A172 (cell line): ENCODE data around the gene TRPV5. TPM values are rescaled to one million over a fixed set of nuclear protein-coding genes. Genes with fewer than 3 reads are reported as not detected.

Source experiments
- DNase-seq: peaks from one replicate; pipeline ENCODE4 v3.0.0-alpha.2; 2015; ENCODE audit warnings: low spot score
- total RNA-seq: library from RNA; depleted of rRNA; stranded (reverse); fragments of >200 nt; shearing (Covaris generic); gene quantifications from 2 replicates; pipeline ENCODE4 v1.2.3, GENCODE V29; 2014

The TRPV5 gene
- total RNA-seq, 1 experiment from 2014 or later, result 0.22 TPM

DNA sequence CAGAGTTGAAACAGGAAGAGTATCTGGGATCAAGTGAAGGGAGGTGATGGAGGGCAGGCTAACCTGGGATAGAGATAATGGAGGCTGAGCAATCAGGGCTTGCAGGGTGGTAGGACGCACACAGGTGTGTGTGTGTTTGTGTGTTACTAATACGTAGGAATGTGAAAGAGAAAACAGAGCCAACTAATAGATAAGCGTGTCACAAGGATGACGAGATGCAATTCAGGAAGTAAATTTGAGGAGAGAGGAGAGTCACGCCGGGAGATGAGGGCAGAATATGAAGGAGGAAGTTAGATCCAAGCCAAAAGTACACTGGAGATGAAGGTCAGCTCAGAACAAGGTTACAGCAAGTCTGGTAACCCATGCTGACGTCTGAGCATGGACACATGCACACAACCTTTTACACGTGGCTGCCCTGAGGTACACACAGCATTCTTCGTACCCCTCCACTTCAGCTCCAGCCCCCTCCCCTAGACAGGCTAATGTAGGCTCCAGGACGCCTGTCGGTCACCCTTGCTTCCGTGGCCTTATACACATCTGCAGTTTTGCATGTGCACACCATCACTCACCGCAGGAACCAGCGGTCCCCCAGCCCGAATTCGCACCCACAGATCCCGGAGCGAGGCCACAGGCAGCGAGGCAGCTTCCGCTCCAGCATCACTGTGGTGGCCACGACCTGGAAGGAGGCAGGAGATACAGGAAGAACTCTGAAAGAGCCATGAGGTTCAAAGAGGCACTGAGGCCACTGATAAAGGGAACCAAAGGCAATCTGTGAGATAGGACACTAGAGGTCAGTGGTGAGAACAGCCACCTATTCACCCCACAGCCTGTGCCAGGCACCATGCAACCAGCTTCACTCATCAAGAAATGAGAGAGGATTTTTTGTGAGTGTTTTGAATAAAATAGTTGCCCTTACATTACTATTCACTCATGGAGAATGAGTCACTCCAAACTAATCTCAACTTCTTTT is 24.3 kb downstream of the TRPV5 start:
- DNase-seq, result peak; percentile 42

GRCh38 chr7:142908290-142908689 is 25.3 kb downstream of the TRPV5 start:
- no peak for DNase-seq

GRCh38 chr7:142906643-142907042 is 26.9 kb downstream of the TRPV5 start:
- no peak for DNase-seq

DNA sequence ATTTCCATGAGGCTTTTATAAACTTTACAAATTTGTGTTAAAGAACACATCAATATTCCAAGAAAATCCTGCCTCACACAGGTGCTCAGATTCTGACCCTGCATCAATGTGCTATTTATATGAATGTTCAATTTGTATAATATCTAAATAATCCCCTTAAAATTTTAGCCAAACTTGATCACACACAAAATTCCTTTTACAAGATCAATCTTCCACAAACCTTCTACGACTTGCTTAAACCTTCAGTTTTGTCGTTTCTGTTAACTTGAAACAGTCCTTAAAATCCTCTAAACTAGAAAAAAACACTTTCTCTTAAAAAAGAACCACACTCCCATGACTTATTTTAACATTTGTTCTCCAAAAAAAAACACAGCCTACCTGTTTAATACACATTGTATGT is 27.8 kb downstream of the TRPV5 start:
- no peak for DNase-seq

GRCh38 chr7:142904128-142904527 is 29.4 kb downstream of the TRPV5 start:
- DNase-seq, result no peak

GRCh38 chr7:142901426-142902259 is 31.9 kb downstream of the TRPV5 start:
- DNase-seq, result no peak

- no peak for DNase-seq
These were observed 33.9 kb downstream of the TRPV5 start for GRCh38 chr7:142899661-142900060.

DNA sequence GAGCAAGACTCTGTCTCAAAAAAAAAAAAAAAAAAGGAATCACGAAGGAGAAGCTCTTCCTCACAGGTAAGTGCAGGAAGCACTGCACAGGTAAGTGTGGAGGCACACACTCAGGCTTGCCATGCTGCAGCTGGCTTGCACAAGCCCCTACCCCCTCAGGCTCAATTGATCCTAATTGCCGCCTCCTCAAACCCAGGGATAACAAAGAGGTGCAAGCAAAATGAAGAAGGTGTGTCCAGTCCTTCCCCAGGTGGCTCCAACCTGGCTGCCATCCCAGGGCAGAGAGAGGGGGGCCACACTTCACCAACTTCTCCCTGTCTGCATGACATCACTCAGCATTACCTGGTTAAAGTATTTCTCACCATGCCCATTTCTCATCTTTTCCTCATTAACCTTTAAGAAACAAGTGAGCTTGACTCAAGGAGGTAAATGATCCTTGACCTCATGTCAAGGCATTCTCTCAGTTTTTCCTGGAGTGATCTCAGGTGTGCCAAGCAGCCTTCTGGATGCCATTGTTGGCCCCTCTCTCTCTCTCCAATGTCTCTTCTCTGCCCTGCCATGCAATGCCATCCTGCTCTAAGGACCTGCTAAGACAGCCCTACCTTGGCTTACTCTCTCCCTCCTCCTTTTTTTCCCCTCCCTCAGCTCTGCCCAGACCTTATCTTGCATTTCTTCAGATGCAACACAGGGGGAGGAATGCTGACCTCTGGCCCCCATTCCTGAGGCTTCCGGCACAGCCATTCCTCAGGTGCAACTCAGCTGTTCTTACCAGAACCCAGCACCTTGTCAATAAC is 35.0 kb downstream of the TRPV5 start:
- DNase-seq, result no peak

- no peak for DNase-seq
These were observed 35.9 kb downstream of the TRPV5 start for GRCh38 chr7:142897691-142898090.

GRCh38 chr7:142896741-142897379 is 36.7 kb downstream of the TRPV5 start:
- no peak for DNase-seq

- DNase-seq, result no peak
These were observed 37.4 kb downstream of the TRPV5 start for GRCh38 chr7:142896151-142896550.

GRCh38 chr7:142894985-142895593 is 38.5 kb downstream of the TRPV5 start:
- no peak for DNase-seq

GRCh38 chr7:142894112-142894984 is 39.2 kb downstream of the TRPV5 start:
- no peak for DNase-seq

GRCh38 chr7:142892951-142893350 is 40.6 kb downstream of the TRPV5 start:
- no peak for DNase-seq

GRCh38 chr7:142891490-142892082 is 42.0 kb downstream of the TRPV5 start:
- no peak for DNase-seq

GRCh38 chr7:142890874-142891485 is 42.6 kb downstream of the TRPV5 start:
- no peak for DNase-seq

GRCh38 chr7:142889816-142890215 is 43.7 kb downstream of the TRPV5 start:
- DNase-seq, result no peak

DNA sequence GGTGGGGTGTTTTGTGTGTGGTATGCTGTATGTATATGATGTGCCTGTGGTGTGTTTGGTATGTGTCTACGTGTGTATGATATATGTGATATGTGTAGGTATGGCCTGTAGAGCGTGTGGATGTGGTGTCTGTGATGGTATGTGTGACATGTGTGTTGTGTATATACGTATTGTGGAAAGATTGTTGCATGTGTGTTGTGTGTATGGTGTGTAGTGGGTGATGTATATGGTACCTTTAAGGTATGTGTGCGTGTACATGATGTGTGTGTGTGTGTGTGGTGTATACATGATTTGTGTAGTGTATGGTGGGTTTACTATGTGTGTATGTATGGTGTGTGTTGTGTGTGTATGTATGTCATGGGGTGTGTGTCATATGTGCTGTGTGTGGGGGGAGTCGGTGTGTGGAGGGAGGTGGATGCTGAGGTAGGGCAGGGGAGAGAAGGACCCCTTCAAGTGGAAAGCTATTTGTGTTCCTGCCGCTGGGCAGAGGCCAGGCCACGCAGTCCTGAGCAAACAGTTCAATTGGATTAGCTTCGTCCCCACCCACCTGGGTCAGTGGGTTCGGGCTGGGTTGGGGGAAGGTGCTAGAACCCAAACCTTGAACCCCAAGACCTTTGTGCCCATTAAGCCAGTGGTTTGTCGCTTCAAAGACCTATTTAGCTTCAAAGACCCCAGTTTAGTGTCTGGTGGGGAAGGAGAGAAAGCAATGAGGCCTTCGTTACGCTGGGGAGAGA is 46.1 kb downstream of the TRPV5 start:
- no peak for DNase-seq
